Measurements from ENCODE around the gene FAM13C. TPM values are rescaled to one million over a fixed set of nuclear protein-coding genes. Genes with fewer than 3 reads are reported as not detected.

FAM13C gene
- total RNA-seq (2016; rRNA removed; fragmentation: Illumina TruSeq; extraction: Trizol): 0.07 TPM in 1 of 2 replicates, not detected in the other
- not detected in 2 replicates for total RNA-seq (2016; cell fraction: cytosol; rRNA removed; fragmentation: Illumina TruSeq; extraction: Trizol; ENCODE audit: low read depth)
- total RNA-seq (2016; cell fraction: insoluble cytoplasmic fraction; rRNA removed; fragmentation: Illumina TruSeq; extraction: Trizol): 0.13 TPM in 1 of 2 replicates, not detected in the other
- not detected in 2 replicates for total RNA-seq (2016; cell fraction: membrane; rRNA removed; fragmentation: Illumina TruSeq; extraction: Trizol)
- 0.62 TPM in 1 of 2 replicates, not detected in the other for total RNA-seq (2016; cell fraction: nucleus; rRNA removed; fragmentation: Illumina TruSeq; extraction: Trizol)
- 0.04 and 0.26 TPM in 2 replicates for polyA plus RNA-seq (2011; rRNA removed)
- polyA plus RNA-seq (2011; cell fraction: cytosol; rRNA removed): 0.01 and 0.04 TPM in 2 replicates
- polyA plus RNA-seq (2011; cell fraction: nucleus; rRNA removed): not detected in 2 replicates
- polyA plus RNA-seq (2012): 1.6 and 1.7 TPM in 2 replicates
- not detected in 2 replicates for polyA plus RNA-seq (2016; cell fraction: cytosol; fragmentation: Illumina TruSeq; extraction: Trizol; ENCODE audit: low read depth)
- polyA plus RNA-seq (2016; cell fraction: insoluble cytoplasmic fraction; fragmentation: Illumina TruSeq; extraction: Trizol; ENCODE audit: low read depth): not detected in 2 replicates
- polyA plus RNA-seq (2016; cell fraction: membrane; fragmentation: Illumina TruSeq; extraction: Trizol; ENCODE audit: low read depth): not detected in 2 replicates
- not detected in 2 replicates for polyA plus RNA-seq (2016; cell fraction: nucleus; fragmentation: Illumina TruSeq; extraction: Trizol; ENCODE audit: insufficient read depth, low read depth)
- 0.04 TPM in 1 of 2 replicates, not detected in the other for polyA minus RNA-seq (2011; rRNA and poly(A)+ RNA removed; ENCODE audit: low replicate concordance)
- 0.18 TPM in 1 of 2 replicates, not detected in the other for polyA minus RNA-seq (2011; cell fraction: cytosol; rRNA and poly(A)+ RNA removed)
- polyA minus RNA-seq (2011; cell fraction: nucleus; rRNA and poly(A)+ RNA removed): 0.99 and 1.3 TPM in 2 replicates
- percentile 12 among the genes with signal in this experiment for Bru-seq, nascent RNA
- percentile 6 among the genes with signal in this experiment for BruChase-seq, experiment 1, labeled RNA remaining after a 6-hour chase
- percentile 2 among the genes with signal in this experiment for BruChase-seq, experiment 2, labeled RNA remaining after a 2-hour chase
- long read RNA-seq, experiment 1: 0 reads
- long read RNA-seq, experiment 2: 0 reads

DNA sequence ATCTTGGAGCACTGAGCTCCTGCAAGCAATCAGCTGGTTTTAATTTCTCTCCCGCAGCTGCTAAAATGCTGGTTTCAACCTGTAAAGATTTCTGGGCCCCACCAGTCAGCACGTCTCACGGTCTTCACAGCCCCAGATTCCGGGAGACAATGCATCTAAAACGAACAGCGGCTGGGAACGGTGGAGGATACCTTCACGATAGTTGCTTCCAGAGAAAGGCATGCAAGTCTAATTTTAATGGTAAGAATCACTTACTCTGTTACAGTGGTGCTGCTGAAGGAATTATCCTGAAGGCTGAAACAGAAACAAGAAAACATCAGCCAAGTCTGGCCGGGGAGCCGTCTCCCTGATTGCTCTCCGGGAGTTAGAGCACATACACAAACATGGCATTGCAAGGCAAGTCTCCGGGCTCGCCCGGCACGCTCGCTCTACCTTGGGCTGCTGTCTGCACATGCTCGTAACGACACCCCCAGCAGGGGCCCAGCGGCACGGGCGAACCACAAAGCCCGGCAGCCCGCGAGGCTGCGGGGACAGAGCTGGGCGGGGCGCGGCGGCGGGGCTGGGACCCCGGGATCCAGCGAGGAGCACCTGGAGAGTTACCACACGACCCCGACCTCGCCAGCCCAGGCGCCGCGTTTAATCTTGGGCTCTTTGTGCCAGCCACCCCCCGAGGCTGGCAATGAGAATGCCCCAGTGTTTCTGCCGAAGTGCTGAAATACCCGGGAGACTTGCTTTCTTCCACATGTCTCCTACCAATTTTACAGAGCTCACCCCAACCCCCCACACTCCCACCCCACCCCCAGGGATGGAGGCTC is at the start of gene FAM13C:
FAM13C (minus strand) TSS at position 406 of the 815 bp plus-strand sequence; CDS start at position 317, 89 bp downstream.
- WGBS (ENCODE audit: low lambda C conversion rate): under 1% methylated on average over 15 of the region's 41 CpGs
- H3K9me3 ChIP-seq (ENCODE audit: low read length): no peaks in the 10 kb centered on the region
- FAIRE-seq (no peak), ATAC-seq (peak; percentile 98), DNase-seq (ENCODE audit: low spot score) (peak; percentile 7)
- ChIA-PET POLR2A (no interaction called here), CTCF (ENCODE audit: low intra/inter-chr PET ratio, low total read pairs) (no interaction called here)
- H3K36me3 ChIP-seq (replicated peaks in 1 of 2; ENCODE audit: control insufficient read depth in 1 of 2, insufficient read depth in 2 of 2, low read length in 2 of 2): no peaks in the 10 kb centered on the region
- in situ Hi-C loops (cut with HindIII; ENCODE audit: extremely low pct_ligation_motif_present, low pct_unique_long_range_greater_than_20kb): no loop called here
- no TSS peak for BruUV-seq (replicated peaks)
- intact Hi-C loops (cut with micrococcal nuclease; ENCODE audit: unreplicated experiment): no loop called here
- no peak within 1 kb of the TSS for H2AFZ ChIP-seq (ENCODE audit: low read length)
- no peaks in the 10 kb centered on the region for H4K20me1 ChIP-seq (ENCODE audit: insufficient read depth, low read length)
- peak within 1 kb of the TSS; percentile 79 for H3K4me2 ChIP-seq (ENCODE audit: low read depth, low read length)
- H3K27me3 ChIP-seq (ENCODE audit: control insufficient read depth in 1 of 2, insufficient read depth in 2 of 2, low read length in 2 of 2): peaks cover 2 to 27% of the 10 kb centered on the region in 2 experiments; a peak in 3 of 5 replicates
- H3K27ac ChIP-seq (ENCODE audit: extremely low read length, insufficient read depth, low read length): no peak within 1 kb of the TSS
- no peaks in the 10 kb centered on the region for H3K79me2 ChIP-seq (ENCODE audit: insufficient read depth, low read length)
- H3K4me1 ChIP-seq (ENCODE audit: insufficient read depth, low read length): peaks cover 22% of the 10 kb centered on the region
- H3K9ac ChIP-seq (ENCODE audit: insufficient read depth, low read depth, low read length): no peak within 1 kb of the TSS
- peak within 1 kb of the TSS; percentile 44 to 72 (median 58) for H3K4me3 ChIP-seq (replicated peaks in 1 of 3; ENCODE audit: insufficient read depth in 1 of 3, low read depth in 2 of 3, low read length in 3 of 3)
- TF ChIP-seq, protein P1, sequence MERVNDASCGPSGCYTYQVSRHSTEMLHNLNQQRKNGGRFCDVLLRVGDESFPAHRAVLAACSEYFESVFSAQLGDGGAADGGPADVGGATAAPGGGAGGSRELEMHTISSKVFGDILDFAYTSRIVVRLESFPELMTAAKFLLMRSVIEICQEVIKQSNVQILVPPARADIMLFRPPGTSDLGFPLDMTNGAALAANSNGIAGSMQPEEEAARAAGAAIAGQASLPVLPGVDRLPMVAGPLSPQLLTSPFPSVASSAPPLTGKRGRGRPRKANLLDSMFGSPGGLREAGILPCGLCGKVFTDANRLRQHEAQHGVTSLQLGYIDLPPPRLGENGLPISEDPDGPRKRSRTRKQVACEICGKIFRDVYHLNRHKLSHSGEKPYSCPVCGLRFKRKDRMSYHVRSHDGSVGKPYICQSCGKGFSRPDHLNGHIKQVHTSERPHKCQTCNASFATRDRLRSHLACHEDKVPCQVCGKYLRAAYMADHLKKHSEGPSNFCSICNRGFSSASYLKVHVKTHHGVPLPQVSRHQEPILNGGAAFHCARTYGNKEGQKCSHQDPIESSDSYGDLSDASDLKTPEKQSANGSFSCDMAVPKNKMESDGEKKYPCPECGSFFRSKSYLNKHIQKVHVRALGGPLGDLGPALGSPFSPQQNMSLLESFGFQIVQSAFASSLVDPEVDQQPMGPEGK (CRISPR knock-in tag; IDR thresholded peaks at IDR 0.05): peak; percentile 60
- TF ChIP-seq, protein P2, sequence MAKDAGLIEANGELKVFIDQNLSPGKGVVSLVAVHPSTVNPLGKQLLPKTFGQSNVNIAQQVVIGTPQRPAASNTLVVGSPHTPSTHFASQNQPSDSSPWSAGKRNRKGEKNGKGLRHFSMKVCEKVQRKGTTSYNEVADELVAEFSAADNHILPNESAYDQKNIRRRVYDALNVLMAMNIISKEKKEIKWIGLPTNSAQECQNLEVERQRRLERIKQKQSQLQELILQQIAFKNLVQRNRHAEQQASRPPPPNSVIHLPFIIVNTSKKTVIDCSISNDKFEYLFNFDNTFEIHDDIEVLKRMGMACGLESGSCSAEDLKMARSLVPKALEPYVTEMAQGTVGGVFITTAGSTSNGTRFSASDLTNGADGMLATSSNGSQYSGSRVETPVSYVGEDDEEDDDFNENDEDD (CRISPR knock-in tag; IDR thresholded peaks at IDR 0.05; ENCODE audit: borderline replicate concordance): 0 out of 2 replicates have a peak, but pooled peaks have one; percentile 11
- TF ChIP-seq STAG1 (CRISPR knock-in tag; IDR thresholded peaks at IDR 0.05): 0 out of 2 replicates have a peak, but pooled peaks have one; percentile 1
- 0 out of 2 replicates have a peak, but pooled peaks have one; percentile 59 for TF ChIP-seq PAX8 (CRISPR knock-in tag; IDR thresholded peaks at IDR 0.05; ENCODE audit: borderline replicate concordance)
- no peak for TF ChIP-seq GLI4 (CRISPR knock-in tag; IDR thresholded peaks at IDR 0.05; ENCODE audit: borderline replicate concordance)
- TF ChIP-seq BCL6 (CRISPR knock-in tag; IDR thresholded peaks at IDR 0.05): peak; percentile 76
- 0 out of 2 replicates have a peak, but pooled peaks have one; percentile 22 for TF ChIP-seq ZNF761 (CRISPR knock-in tag; conservative IDR thresholded peaks at IDR 0.05)
- peak; percentile 20; the same call in 1 of the 2 replicates for TF ChIP-seq SOX5 (CRISPR knock-in tag; IDR thresholded peaks at IDR 0.05; ENCODE audit: borderline replicate concordance)
- TF ChIP-seq KDM2A (CRISPR knock-in tag; IDR thresholded peaks at IDR 0.05; ENCODE audit: borderline replicate concordance, low read depth): peak; percentile 28; the same call in 1 of the 2 replicates
- TF ChIP-seq DPF2 (CRISPR knock-in tag; IDR thresholded peaks at IDR 0.05; ENCODE audit: borderline replicate concordance, low read depth): no peak
- TF ChIP-seq, protein P3, sequence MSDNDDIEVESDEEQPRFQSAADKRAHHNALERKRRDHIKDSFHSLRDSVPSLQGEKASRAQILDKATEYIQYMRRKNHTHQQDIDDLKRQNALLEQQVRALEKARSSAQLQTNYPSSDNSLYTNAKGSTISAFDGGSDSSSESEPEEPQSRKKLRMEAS (IDR thresholded peaks at IDR 0.05): peak; percentile 66
- TF ChIP-seq FOSL2 (CRISPR knock-in tag; IDR thresholded peaks at IDR 0.05): 0 out of 2 replicates have a peak, but pooled peaks have one; percentile 18
- peak; percentile 24; the same call in 1 of the 2 replicates for TF ChIP-seq SALL1 (CRISPR knock-in tag; IDR thresholded peaks at IDR 0.05)
- 0 out of 2 replicates have a peak, but pooled peaks have one; percentile 52 for TF ChIP-seq BHLHE40 (IDR thresholded peaks at IDR 0.05; ENCODE audit: low read length)
- peak; percentile 22; the same call in 1 of the 2 replicates for TF ChIP-seq ZFX (CRISPR knock-in tag; IDR thresholded peaks at IDR 0.05; ENCODE audit: low read depth)

All from HepG2 (cell line).